GM08714 (cell line): ENCODE results near the gene SYT13.
"Not testable (repeated sequence)": the region's sequence is repeated elsewhere in the genome, so short reads cannot be mapped to it uniquely, and the experiment has no call there.

Experiments used
- H3K4me3 ChIP-seq: fragments of 200-500 bp; sonication (Bioruptor generic); 2 replicates; pipeline ENCODE4 v1.5.1; 2014; ENCODE audit warnings: mild to moderate bottlenecking, low read length, inconsistent platforms
- ZNF274 ChIP-seq: IDR thresholded peaks from 2 replicates; pipeline ENCODE4 v1.6.1; 2012; ENCODE audit warnings: mild to moderate bottlenecking, low read depth, low read length

The SYT13 gene

DNA sequence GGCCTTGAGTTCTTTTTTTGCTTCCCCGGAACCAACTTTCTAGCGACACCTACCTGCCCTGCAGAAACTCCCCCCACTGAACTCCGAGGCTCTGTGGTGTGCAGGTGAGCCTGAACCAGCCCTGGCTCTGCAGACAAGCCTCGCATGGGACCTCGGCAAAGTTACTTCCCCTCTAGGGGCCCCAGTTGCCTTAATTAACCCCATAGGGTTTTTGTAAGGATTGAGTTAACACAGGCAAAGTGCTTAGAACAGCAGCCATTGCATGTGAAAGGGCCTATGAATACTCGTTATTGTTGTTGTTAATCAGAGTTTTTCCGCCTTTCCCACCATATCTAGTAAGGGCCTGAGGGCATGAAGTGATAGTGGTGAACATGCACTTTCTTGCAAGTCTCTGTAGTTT lies 12.6 kb upstream of the SYT13 start:
- no peak overlapping the region for H3K4me3 ChIP-seq
- TF ChIP-seq ZNF274, result no peak

DNA sequence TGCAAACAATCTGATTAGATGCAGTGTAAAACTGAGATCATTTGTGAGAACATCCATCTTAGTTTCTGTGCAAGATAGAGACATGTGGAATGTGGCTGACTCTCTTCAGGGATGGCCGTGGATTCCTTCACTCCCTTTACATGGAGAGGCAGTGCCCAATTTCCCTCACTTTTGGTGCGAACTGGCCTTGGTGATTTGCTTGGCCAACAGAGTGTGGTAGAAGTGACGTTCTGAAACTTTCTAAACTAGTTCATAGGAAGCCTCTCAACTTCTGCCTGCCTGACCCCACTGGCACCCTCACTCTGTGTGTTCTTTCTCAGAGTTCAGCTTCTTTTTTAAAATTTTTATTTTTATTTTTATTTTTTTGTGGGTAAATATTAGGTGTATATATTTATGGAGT lies 9.9 kb upstream of the SYT13 start:
- no peak overlapping the region for H3K4me3 ChIP-seq

DNA sequence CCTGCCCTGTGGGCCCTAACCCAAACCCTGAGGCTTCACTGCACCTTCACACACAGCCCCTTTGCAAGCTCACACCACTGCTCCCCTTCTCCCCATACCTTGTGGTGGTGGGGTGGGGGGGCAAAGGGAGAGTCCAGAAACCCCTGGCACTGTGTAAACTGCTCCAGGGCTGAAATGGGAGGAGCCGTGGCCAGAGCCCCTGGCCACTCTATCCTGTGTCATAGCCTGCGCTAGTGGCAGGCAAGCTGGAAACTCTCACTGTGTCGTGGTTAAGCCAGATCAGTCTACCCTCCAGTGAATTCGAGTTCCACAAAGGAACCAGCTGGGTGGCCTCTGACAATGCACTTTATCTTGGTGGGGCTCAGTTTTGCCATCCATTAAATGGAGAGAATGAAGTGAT lies 8.4 kb upstream of the SYT13 start:
- TF ChIP-seq ZNF274, result no peak
- no peak overlapping the region for H3K4me3 ChIP-seq

More for the DNA sequence above, 9.9 kb upstream of the SYT13 start:
- no peak for TF ChIP-seq ZNF274

DNA sequence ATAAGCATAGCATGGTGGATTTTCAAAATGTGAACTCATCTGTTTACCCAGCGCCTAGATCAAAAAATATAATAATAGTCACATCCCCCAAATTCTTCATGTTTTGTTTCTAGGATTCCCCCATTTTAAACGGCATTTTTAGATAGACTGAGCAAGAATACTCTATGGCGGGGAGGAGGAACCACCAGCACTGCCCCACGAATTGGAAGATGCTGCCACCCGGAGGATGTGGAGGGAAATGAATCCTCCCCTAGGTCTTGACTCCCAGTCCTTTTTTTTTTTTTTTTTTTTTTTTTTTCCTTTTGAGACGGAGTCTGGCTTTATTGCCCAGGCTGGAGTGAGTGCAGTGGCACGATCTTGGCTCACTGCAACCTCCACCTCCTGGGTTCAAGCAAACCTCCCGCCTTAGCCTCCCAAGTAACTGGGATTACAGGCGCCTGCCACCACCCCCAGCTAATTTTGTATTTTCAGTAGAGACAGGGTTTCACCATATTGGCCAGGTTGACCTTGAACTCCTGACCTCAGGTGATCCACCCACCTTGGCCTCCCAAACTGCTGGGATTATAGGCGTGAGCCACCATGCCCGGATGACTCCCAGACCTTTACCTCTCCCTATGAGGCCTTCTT lies 7.5 kb upstream of the SYT13 start:
- H3K4me3 ChIP-seq, result not testable (repeated sequence)

DNA sequence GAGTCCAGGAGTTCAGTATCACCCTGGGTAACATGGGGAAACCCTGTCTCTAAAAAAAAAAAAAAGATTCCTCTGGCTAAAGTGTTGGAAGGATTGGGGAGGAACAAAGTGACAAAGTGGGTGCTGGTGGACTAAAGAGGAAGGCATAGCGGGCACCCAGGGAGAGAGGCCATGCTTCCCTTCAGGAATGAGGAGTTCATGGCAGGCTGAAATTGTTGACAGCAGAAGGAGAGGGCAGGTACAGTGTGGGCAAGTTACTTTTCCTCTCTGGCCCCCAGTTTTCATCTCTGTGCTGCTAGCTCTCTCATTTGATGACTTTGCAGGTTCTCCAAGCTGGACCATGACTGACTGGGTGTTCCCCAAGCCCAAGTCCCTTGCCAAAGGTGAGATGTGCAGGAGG lies 4.4 kb upstream of the SYT13 start:
- no peak for TF ChIP-seq ZNF274
- no peak overlapping the region for H3K4me3 ChIP-seq

DNA sequence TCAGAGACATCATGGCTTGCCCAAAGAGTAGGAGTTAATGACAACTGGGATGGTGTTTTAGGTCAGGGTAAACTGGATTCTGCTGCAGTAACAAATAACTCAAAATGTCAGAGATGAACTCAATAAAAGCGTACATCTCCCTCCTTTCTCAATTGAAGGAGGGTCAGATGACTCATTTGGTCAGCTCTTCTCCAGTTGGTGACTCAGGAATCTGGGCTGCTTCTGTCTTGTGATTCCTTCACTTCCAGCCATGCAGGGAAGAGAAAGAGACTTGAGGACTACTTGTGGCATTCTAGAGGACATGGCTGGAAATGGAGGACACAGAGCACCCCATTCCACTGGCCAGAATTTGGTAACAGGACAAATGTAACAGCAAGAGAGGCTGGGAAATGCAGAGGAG lies 3.2 kb upstream of the SYT13 start:
- no peak overlapping the region for H3K4me3 ChIP-seq
- TF ChIP-seq ZNF274, result no peak

DNA sequence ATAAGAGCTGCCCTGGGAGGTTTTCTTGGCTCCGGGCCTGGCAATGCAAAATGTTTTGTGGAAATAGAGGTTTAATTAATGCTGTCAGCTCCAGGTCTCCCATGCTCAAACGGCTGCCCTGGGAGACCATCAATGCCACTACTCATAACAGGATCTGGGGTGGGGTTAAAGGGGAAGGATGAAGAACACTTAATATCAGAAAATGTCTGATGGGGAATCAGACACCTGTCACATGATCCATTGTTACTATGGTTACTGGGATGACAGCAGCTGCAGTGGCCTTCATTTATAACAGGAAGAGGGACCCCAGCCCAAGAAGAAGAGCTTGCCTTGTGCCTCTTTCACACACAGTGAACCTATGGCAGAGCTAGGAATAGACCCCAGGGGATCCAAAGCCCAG lies 2.2 kb upstream of the SYT13 start:
- H3K4me3 ChIP-seq, result no peak overlapping the region
- no peak for TF ChIP-seq ZNF274

DNA sequence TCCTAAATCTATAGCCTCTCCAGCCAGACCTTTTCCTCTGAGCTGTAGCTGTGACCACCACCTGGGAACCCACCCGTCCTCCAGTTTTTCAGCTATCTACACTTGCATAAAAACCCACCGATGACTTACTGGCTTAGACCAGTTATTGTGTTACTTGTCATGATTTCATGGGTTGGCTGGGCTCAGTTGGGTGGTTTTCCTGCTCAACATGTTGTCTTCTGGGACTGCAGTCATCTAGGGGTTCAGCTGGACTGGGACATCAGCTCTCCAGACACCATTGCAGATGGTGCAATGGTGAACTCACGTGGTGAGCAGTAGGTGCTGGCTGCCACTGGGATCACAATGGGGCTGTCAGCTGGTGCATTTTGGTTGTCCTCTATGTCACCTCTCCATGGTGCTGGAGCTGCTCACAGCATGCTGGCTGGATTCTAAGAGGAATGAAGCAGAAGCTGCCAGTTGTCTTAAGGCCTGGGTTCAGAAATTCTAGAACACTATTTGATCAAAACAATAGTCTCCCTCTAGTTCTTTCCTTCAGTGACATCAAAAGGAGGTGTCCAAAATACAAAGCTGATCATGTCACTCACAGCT lies 1.3 kb upstream of the SYT13 start:
- no peak for TF ChIP-seq ZNF274

DNA sequence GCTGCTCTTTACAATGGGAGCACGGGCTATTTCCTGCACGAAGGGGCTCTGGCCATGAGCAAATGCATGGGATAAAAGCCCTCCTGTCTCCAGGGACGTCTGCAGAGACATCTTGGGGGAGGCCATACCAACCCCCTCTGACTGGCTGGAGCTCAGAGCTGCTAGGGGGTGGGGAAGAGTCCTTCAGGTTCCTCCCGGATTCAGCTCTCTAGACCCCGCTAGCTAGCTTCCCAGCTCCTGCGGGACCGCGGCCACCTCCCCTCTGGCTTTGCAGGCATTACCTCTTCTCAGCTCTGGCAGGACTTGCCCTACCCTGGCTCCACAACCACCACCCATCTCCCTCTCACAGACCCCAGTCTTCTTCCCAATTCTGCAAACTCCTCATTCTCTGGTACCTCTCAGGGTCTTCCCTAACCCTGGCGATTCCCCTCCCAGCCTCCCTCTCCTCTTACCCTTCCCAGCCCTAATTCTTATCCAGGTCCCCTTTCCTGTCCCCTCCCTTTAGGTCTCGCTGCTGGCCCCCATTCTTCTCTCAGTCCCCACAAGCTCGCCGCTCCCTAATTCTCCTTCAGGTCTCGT lies 802 bp downstream of the SYT13 start:
- no peak for TF ChIP-seq ZNF274

More for the DNA sequence above, 1.3 kb upstream of the SYT13 start:
- H3K4me3 ChIP-seq, result no peak overlapping the region

DNA sequence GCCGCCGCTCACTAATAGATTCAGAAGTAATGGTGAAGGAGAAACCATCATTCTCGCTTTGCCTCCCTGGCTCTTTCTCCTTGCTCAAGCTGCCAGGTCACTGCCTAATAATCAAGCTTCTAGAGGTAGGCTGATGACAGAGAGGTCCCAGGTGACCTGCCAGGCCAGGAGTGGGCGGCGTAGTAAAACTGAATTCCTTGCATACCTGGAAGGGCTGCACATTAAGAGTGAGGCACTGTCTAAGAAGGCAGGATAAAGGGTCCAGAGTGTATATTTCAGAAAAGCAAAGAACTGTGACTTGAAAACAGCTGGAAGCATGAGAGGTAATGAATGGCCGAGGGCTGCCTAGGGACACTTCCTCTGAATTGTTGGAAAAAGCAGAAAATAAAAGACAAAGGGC lies 4.1 kb downstream of the SYT13 start:
- H3K4me3 ChIP-seq, result no peak overlapping the region
- TF ChIP-seq ZNF274, result no peak

More for the DNA sequence above, 802 bp downstream of the SYT13 start:
- H3K4me3 ChIP-seq, result no peak overlapping the region

DNA sequence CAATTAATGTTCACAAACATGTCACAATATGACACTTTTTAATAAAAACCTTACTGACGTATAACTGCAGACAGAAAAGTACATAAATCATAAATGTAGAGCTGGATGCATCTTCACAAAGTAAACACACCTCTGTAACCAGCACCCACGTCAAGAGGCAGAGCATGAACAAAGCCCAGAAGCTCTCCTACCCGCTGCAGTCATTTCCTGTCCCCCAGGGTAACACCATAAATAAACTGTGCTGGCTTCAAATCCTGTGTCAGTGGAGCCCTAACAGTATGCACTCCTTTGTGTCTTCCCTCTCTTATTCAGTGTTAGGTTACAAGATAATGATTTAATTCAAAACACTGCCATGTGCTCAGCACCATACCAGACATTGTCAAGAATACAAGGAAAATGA lies 5.7 kb downstream of the SYT13 start:
- no peak overlapping the region for H3K4me3 ChIP-seq
- TF ChIP-seq ZNF274, result no peak

DNA sequence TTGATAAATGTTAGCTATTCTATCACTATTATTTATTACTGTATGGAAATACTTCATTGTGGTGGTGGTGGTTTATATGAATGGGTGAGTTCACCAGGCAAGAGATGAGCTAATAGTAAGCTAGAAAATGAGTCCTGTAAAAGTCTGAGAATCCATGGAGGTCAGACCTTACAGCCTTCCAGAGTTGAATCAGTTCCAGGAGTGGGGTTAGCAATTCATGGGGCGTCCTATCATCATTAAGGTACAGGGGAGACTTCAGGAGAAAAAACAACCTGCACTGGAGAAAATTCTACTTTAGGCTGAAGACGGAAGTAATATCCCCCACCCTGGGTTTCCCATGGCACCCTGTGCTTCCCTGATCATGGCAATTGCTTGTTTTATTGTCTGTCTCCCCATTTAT lies 6.5 kb downstream of the SYT13 start:
- no peak for TF ChIP-seq ZNF274
- H3K4me3 ChIP-seq, result no peak overlapping the region

DNA sequence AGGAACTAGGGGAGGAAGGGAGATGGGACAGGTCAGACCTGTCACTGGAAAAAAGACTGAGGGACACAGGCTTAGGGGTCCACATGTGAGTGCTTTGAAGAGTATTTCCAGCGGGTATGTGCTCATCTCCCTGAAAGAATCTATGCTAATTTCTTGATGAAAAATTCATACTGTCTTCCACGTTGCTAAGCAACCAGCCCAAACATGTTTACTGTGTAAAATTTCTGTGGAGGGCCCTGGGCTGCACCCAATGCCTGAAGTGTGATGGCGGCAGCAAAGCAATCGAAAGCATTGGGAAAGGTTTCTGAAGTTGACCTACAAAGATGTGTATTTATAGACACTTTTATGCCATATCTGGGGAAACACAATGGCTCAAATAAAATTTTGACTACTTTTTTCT lies 7.4 kb downstream of the SYT13 start:
- no peak overlapping the region for H3K4me3 ChIP-seq
- no peak for TF ChIP-seq ZNF274

DNA sequence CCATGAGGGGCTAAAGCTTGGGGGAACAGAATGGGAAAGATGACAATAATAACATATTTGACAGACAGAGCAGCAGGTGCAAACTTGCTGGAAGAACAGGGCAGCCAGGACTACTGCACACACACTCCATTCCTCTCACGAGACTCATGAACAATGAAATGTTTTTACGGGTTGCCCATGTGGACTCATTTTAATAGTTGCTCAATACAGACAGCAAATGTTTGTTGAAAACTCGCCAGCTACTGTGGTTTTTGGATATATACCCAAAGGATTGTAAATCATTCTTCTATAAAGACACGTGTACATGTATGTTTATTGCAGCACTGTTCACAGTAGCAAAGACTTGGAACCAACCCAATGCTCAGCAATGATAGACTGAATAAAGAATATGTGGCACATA lies 10.3 kb downstream of the SYT13 start:
- no peak overlapping the region for H3K4me3 ChIP-seq
- TF ChIP-seq ZNF274, result no peak

DNA sequence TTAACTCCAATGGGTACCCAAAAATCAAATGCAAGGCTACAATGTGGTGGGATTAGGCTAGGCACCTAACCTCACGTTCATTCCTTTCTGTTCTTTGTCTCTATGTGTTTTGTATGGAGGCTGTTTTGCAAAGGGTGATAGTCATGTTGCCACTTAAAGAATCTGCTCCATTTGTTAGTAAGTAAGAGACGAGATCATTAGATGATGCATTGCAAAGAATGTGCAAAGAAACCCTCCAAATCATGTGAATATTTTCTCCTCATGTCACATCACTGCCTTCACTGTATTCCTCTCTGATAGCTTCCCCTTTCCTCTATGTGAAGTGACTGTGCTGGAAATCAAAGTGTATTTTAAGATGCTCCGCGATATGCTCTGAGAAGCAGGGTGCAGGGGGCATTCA lies 11.9 kb downstream of the SYT13 start:
- H3K4me3 ChIP-seq, result no peak overlapping the region
- TF ChIP-seq ZNF274, result no peak

DNA sequence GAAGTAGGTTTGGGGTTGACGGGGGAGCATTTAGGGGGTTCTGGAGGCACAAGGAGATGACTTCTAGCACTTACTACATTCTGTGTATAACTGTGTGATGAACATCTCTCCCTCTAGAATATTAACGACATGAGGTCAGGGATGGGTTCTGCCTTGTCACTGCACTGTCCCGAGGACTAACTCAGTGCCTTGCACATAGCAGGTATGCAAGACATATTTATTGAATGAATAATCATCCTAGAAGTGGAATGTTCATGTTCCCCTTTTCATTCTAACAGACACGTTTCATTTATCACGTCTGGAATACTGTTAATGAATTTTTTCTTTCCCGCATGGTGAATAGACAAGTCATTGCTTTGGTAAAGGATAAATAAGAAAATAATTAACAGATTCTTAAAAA lies 12.6 kb downstream of the SYT13 start:
- H3K4me3 ChIP-seq, result no peak overlapping the region
- no peak for TF ChIP-seq ZNF274
